ENCODE results near the gene ADCY9. TPM values are rescaled to one million over a fixed set of nuclear protein-coding genes. Genes with fewer than 3 reads are reported as not detected.

The ADCY9 gene
- total RNA-seq, 1 experiment from 2014 or later, result 11.5 TPM

DNA sequence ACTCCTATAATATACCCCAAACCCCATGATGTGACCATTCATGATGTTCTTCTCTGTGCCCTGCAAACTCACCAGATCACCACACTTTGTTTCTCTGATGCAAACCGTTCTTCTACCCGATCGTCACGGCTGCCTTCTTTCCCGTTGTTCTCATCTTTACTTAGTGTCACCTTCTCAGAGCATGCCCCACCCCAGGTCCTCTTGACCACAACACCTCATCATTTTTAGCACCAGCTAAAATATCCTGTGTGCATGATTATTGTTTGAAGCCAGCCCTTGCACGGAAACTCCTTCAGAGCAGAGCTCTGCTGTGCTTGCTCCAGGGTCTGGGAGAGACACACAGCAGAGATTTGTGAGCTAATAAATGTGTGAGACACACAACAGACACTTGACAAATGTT is 196.8 kb downstream of the ADCY9 start:
- Mint-ChIP-seq H3K27ac (no peak overlapping the region), H3K9me3 (peaks cover 29% of the 10 kb centered on the region), H3K4me1 (peaks cover 4% of the 10 kb centered on the region), H3K4me3 (no peak overlapping the region), H3K27me3 (ENCODE audit: low read depth) (peaks cover 5% of the 10 kb centered on the region; the same call in 1 of the 2 replicates), H3K36me3 (peaks cover 29% of the 10 kb centered on the region)
- DNase-seq (ENCODE audit: low spot score), result no peak
- ChIA-PET POLR2A (interaction anchor here (0.6 kb wide), 1 partner anchor 186 kb away, joined by 3 read pairs; no protein-coding TSS in a partner anchor), CTCF (interaction anchor here (1.0 kb wide), 1 partner anchor 20 kb away, joined by 3 read pairs; no protein-coding TSS in a partner anchor)
- no peak for ATAC-seq
- no peak for TF ChIP-seq IRF2 (CRISPR knock-in tag; IDR thresholded peaks at IDR 0.05; ENCODE audit: borderline replicate concordance, low read depth)
- TF ChIP-seq NFATC4 (CRISPR knock-in tag; IDR thresholded peaks at IDR 0.05), result no peak
- TF ChIP-seq FOXJ3 (CRISPR knock-in tag; IDR thresholded peaks at IDR 0.05; ENCODE audit: borderline replicate concordance), result no peak
- no peak for TF ChIP-seq NR2C2 (CRISPR knock-in tag; IDR thresholded peaks at IDR 0.05)
- no peak for TF ChIP-seq ZNF671 (CRISPR knock-in tag; IDR thresholded peaks at IDR 0.05)
- no peak for TF ChIP-seq PRRX2 (CRISPR knock-in tag; IDR thresholded peaks at IDR 0.05)
- TF ChIP-seq TP53 (CRISPR knock-in tag; IDR thresholded peaks at IDR 0.05), result no peak
- TF ChIP-seq NFYB (CRISPR knock-in tag; conservative IDR thresholded peaks at IDR 0.05; ENCODE audit: low read depth), result no peak
- TF ChIP-seq, protein P1, sequence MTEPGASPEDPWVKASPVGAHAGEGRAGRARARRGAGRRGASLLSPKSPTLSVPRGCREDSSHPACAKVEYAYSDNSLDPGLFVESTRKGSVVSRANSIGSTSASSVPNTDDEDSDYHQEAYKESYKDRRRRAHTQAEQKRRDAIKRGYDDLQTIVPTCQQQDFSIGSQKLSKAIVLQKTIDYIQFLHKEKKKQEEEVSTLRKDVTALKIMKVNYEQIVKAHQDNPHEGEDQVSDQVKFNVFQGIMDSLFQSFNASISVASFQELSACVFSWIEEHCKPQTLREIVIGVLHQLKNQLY (CRISPR knock-in tag; IDR thresholded peaks at IDR 0.05), result no peak
- no peak for TF ChIP-seq CBFB (CRISPR knock-in tag; IDR thresholded peaks at IDR 0.05; ENCODE audit: low read depth)
- TF ChIP-seq, protein P2, sequence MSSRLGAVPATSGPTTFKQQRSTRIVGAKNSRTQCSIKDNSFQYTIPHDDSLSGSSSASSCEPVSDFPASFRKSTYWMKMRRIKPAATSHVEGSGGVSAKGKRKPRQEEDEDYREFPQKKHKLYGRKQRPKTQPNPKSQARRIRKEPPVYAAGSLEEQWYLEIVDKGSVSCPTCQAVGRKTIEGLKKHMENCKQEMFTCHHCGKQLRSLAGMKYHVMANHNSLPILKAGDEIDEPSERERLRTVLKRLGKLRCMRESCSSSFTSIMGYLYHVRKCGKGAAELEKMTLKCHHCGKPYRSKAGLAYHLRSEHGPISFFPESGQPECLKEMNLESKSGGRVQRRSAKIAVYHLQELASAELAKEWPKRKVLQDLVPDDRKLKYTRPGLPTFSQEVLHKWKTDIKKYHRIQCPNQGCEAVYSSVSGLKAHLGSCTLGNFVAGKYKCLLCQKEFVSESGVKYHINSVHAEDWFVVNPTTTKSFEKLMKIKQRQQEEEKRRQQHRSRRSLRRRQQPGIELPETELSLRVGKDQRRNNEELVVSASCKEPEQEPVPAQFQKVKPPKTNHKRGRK (CRISPR knock-in tag; IDR thresholded peaks at IDR 0.05; ENCODE audit: borderline replicate concordance), result no peak
- no peak for TF ChIP-seq FOXK1 (CRISPR knock-in tag; IDR thresholded peaks at IDR 0.05)
- TF ChIP-seq, protein P3, sequence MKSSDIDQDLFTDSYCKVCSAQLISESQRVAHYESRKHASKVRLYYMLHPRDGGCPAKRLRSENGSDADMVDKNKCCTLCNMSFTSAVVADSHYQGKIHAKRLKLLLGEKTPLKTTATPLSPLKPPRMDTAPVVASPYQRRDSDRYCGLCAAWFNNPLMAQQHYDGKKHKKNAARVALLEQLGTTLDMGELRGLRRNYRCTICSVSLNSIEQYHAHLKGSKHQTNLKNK (CRISPR knock-in tag; IDR thresholded peaks at IDR 0.05), result no peak
- no peak for TF ChIP-seq MXD4 (CRISPR knock-in tag; IDR thresholded peaks at IDR 0.05; ENCODE audit: borderline replicate concordance)
- TF ChIP-seq, protein P4, sequence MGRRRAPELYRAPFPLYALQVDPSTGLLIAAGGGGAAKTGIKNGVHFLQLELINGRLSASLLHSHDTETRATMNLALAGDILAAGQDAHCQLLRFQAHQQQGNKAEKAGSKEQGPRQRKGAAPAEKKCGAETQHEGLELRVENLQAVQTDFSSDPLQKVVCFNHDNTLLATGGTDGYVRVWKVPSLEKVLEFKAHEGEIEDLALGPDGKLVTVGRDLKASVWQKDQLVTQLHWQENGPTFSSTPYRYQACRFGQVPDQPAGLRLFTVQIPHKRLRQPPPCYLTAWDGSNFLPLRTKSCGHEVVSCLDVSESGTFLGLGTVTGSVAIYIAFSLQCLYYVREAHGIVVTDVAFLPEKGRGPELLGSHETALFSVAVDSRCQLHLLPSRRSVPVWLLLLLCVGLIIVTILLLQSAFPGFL (CRISPR knock-in tag; IDR thresholded peaks at IDR 0.05; ENCODE audit: borderline replicate concordance), result no peak
- TF ChIP-seq, protein P5, sequence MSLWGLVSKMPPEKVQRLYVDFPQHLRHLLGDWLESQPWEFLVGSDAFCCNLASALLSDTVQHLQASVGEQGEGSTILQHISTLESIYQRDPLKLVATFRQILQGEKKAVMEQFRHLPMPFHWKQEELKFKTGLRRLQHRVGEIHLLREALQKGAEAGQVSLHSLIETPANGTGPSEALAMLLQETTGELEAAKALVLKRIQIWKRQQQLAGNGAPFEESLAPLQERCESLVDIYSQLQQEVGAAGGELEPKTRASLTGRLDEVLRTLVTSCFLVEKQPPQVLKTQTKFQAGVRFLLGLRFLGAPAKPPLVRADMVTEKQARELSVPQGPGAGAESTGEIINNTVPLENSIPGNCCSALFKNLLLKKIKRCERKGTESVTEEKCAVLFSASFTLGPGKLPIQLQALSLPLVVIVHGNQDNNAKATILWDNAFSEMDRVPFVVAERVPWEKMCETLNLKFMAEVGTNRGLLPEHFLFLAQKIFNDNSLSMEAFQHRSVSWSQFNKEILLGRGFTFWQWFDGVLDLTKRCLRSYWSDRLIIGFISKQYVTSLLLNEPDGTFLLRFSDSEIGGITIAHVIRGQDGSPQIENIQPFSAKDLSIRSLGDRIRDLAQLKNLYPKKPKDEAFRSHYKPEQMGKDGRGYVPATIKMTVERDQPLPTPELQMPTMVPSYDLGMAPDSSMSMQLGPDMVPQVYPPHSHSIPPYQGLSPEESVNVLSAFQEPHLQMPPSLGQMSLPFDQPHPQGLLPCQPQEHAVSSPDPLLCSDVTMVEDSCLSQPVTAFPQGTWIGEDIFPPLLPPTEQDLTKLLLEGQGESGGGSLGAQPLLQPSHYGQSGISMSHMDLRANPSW (CRISPR knock-in tag; conservative IDR thresholded peaks at IDR 0.05; ENCODE audit: low read depth), result no peak
- TF ChIP-seq, protein P6, sequence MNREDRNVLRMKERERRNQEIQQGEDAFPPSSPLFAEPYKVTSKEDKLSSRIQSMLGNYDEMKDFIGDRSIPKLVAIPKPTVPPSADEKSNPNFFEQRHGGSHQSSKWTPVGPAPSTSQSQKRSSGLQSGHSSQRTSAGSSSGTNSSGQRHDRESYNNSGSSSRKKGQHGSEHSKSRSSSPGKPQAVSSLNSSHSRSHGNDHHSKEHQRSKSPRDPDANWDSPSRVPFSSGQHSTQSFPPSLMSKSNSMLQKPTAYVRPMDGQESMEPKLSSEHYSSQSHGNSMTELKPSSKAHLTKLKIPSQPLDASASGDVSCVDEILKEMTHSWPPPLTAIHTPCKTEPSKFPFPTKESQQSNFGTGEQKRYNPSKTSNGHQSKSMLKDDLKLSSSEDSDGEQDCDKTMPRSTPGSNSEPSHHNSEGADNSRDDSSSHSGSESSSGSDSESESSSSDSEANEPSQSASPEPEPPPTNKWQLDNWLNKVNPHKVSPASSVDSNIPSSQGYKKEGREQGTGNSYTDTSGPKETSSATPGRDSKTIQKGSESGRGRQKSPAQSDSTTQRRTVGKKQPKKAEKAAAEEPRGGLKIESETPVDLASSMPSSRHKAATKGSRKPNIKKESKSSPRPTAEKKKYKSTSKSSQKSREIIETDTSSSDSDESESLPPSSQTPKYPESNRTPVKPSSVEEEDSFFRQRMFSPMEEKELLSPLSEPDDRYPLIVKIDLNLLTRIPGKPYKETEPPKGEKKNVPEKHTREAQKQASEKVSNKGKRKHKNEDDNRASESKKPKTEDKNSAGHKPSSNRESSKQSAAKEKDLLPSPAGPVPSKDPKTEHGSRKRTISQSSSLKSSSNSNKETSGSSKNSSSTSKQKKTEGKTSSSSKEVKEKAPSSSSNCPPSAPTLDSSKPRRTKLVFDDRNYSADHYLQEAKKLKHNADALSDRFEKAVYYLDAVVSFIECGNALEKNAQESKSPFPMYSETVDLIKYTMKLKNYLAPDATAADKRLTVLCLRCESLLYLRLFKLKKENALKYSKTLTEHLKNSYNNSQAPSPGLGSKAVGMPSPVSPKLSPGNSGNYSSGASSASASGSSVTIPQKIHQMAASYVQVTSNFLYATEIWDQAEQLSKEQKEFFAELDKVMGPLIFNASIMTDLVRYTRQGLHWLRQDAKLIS (CRISPR knock-in tag; IDR thresholded peaks at IDR 0.05; ENCODE audit: borderline replicate concordance), result no peak
- TF ChIP-seq, protein P7, sequence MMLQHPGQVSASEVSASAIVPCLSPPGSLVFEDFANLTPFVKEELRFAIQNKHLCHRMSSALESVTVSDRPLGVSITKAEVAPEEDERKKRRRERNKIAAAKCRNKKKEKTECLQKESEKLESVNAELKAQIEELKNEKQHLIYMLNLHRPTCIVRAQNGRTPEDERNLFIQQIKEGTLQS (CRISPR knock-in tag; conservative IDR thresholded peaks at IDR 0.05), result no peak
- TF ChIP-seq, protein P8, sequence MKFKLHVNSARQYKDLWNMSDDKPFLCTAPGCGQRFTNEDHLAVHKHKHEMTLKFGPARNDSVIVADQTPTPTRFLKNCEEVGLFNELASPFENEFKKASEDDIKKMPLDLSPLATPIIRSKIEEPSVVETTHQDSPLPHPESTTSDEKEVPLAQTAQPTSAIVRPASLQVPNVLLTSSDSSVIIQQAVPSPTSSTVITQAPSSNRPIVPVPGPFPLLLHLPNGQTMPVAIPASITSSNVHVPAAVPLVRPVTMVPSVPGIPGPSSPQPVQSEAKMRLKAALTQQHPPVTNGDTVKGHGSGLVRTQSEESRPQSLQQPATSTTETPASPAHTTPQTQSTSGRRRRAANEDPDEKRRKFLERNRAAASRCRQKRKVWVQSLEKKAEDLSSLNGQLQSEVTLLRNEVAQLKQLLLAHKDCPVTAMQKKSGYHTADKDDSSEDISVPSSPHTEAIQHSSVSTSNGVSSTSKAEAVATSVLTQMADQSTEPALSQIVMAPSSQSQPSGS (CRISPR knock-in tag; IDR thresholded peaks at IDR 0.05; ENCODE audit: borderline replicate concordance, low read depth), result no peak
